GM18909 (cell line): ENCODE data around the gene DEFB131B.
"Not testable (repeated sequence)": the region's sequence is repeated elsewhere in the genome, so short reads cannot be mapped to it uniquely, and the experiment has no call there.

Experiments used
- ATAC-seq: cut with Tn5 transposase; IDR thresholded peaks from one replicate; pipeline ENCODE4 v1.9.1; 2021; ENCODE audit warnings: mild to moderate bottlenecking; ENCODE audit not compliant: unreplicated experiment, poor library complexity

DEFB131B gene

DNA sequence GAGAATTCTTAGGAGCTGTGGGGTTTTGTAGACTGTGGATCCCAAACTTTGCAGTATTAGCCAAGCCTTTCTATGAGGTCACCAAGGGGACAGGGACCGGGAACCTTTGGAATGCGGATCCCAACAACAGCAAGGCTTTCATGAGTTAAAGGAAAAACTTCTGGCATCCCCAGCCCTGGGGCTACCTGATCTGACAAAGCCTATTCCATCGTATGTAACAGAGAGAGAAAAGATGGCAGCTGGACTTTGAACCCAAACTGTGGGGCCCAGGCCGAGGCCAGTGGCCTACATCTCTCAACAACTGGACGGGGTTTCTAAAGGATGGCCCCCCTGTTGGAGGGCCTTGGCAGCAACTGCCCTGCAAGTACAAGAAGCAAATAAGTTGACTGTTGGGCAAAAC is 32.5 kb downstream of the DEFB131B start:
- ATAC-seq: not testable (repeated sequence)

GRCh38 chr11:71911321-71911985 is 33.2 kb downstream of the DEFB131B start:
- ATAC-seq: not testable (repeated sequence)

GRCh38 chr11:71911986-71912340 is 33.7 kb downstream of the DEFB131B start:
- not testable (repeated sequence) for ATAC-seq

DNA sequence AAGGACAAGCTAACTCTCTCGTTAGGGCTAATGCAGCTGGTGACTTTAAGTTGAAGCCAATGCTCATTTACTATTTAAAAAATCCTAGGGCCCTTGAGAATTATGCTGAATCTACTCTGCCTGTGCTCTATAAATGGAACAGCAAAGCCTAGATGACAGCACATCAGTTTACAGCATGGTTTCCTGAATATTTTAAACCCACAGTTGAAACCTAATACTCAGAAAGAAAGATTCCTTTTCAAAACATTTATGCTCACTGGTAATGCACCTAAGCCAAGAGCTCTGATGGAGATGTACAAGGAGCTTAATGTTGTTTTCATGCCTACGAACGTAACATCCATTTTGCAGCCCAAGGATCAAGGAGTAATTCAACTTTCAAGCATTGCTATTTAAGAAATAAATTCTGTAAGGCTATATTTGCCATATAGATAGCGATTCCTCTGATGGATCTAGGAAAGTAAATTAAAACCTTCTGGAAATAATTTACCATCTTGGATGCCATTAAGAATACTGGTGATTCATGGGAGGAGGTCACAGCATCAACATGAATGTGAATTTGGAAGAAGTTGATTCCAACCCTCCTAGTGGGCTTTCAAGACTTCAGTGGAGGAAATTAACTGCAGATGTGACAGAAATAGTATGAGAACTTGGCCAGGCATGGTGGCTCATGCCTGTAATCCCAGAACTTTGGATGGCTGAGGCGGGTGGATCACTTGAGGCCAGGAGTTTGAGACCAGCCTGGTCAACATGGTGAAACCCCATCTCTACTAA is 35.7 kb downstream of the DEFB131B start:
- no peak for ATAC-seq

- ATAC-seq: no peak
These were observed 36.5 kb downstream of the DEFB131B start for GRCh38 chr11:71914617-71915189.

- no peak for ATAC-seq
These were observed 39.4 kb downstream of the DEFB131B start for GRCh38 chr11:71917646-71918140.

- peak; percentile 76 for ATAC-seq
These were observed 49.8 kb downstream of the DEFB131B start, which contains the start of gene XNDC1N for GRCh38 chr11:71927820-71928736. Gene XNDC1N (minus strand): TSS chr11:71928594. CDS start chr11:71923353, 5,241 bp downstream.

- peak; percentile 84 for ATAC-seq
These were observed 50.6 kb downstream of the DEFB131B start, which contains the start of gene RNF121 for GRCh38 chr11:71928737-71929443. Gene RNF121 (plus strand): TSS chr11:71929046. CDS start chr11:71929062, 16 bp downstream.

DNA sequence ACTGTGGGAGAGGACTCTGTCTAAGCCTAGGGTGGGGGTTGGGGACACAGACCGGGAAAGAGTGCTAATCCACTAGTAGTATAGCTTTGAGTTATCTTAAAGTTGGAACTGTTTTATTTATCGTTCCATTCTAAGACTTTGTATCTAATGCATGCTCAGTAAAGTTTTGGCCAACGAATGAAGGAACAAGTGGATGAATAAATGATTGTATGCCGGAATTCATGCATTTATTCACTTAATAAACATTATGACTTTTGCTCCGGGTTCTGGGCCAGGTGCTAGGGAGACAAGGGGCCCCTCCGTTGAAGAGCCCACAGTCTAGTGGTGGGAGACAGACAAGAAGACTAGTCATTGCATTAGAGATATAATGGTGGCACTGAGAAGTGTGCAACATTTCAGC is 51.2 kb downstream of the DEFB131B start:
- no peak for ATAC-seq

GRCh38 chr11:71930556-71931244 is 52.4 kb downstream of the DEFB131B start:
- ATAC-seq: no peak

- no peak for ATAC-seq
These were observed 53.0 kb downstream of the DEFB131B start for GRCh38 chr11:71931245-71931602.

DNA sequence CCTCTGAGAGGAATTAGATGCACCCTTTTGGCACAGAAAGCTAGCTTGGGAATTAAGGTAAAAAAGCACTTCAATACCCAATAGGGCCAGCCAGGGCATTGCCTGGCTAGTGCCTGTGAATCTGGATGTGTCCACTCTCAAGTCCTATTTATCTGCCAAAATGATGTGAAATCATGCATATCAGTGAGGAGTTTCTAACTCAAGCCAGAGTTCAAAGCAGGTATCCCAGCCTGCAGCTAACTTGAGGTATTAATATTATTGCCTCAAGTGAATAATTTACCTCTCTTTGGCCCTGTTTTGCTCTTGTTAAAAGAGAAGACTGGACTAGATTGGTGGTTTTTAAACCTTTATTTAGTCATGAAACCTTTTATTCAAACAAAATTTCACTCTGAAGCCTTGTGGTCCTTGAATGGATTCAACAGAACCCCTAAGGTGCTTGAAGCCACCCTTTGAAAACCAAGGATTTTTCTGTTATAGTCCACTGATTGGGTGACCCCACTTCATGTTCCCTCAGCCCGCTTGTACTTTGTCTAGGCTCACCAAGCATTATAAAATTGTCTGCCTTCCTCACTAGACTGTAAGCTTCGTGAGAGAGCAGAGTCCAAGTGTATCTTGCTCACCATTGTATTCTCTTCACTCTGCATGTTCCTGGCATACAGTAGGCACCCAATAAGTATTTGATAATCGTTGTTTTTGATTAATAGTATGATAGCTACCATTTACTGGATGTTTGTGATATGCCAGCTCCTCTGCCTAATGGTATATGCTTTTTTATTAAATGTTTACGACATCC is 55.1 kb downstream of the DEFB131B start:
- no peak for ATAC-seq
